CD4-positive, alpha-beta T cell (primary cell): Measurements from ENCODE around the gene MAN1A1. TPM values are rescaled to one million over a fixed set of nuclear protein-coding genes. Genes with fewer than 3 reads are reported as not detected.

ENCODE experiments used
- ATAC-seq: fragments of 200-7000 bp; cut with Tn5 transposase; one replicate; pipeline ENCODE4 v1.10.0; 2022; ENCODE audit warnings: mild to moderate bottlenecking; ENCODE audit not compliant: poor library complexity
- CTCF ChIA-PET: fragments of 350-600 bp; sonication (Branson Sonifier 250); formaldehyde crosslinking; loops from one replicate; lab custom pipeline; 2021; ENCODE audit warnings: antibody characterized with exemption, inconsistent platforms; lab: Charles Lee
- POLR2A ChIA-PET: fragments of 350-600 bp; sonication (Branson Sonifier 250); formaldehyde crosslinking; loops from one replicate; lab custom pipeline; 2021; ENCODE audit warnings: antibody characterized with exemption, inconsistent platforms; lab: Charles Lee
- DNase-seq, 14 experiments: peaks; one replicate each; pipeline ENCODE4 v3.0.0-alpha.2; 2013 to 2020; ENCODE audit warnings: mixed read lengths in 2 of 14
- H3K27ac ChIP-seq, 2 donors: one replicate each; pipeline versions ENCODE4 v1.5.1 to v1.7.0; 2013; ENCODE audit warnings: low read length in 2 of 2, low read depth in 1 of 2, mild to moderate bottlenecking in 1 of 2
- H3K27me3 ChIP-seq, 2 experiments: 1 replicate in 1 of 2; 2 replicates in 1 of 2; pipeline versions ENCODE4 v1.6.1 to v1.7.0; 2013; ENCODE audit warnings: low read length in 2 of 2, control low read depth in 1 of 2, mild to moderate bottlenecking in 1 of 2, moderate library complexity in 1 of 2; ENCODE audit not compliant: insufficient read depth in 2 of 2, control insufficient read depth in 1 of 2
- H3K36me3 ChIP-seq: one replicate; pipeline ENCODE4 v1.6.1; 2013; ENCODE audit warnings: low read length, control low read depth; ENCODE audit not compliant: insufficient read depth
- H3K4me1 ChIP-seq: one replicate; pipeline ENCODE4 v1.6.1; 2013; ENCODE audit warnings: low read length, control low read depth; ENCODE audit not compliant: insufficient read depth
- H3K4me3 ChIP-seq: one replicate; pipeline ENCODE4 v1.5.1; 2013; ENCODE audit warnings: mild to moderate bottlenecking, low read length, moderate library complexity
- H3K9me3 ChIP-seq, 2 experiments: 1 replicate in 1 of 2; 2 replicates in 1 of 2; pipeline versions ENCODE4 v1.6.1 to v1.7.0; 2013; ENCODE audit warnings: low read length in 2 of 2, mild to moderate bottlenecking in 2 of 2, control low read depth in 1 of 2, moderate library complexity in 1 of 2; ENCODE audit not compliant: control insufficient read depth in 1 of 2, insufficient read depth in 1 of 2
- H3K27ac Mint-ChIP-seq: one replicate; pipeline ENCODE4 v1.8.0; 2020; ENCODE audit warnings: mixed read lengths
- H3K27me3 Mint-ChIP-seq: one replicate; pipeline ENCODE4 v1.8.0; 2021; ENCODE audit warnings: mixed read lengths
- H3K36me3 Mint-ChIP-seq: one replicate; pipeline ENCODE4 v1.8.0; 2021; ENCODE audit warnings: low read depth, mixed read lengths
- H3K4me1 Mint-ChIP-seq: one replicate; pipeline ENCODE4 v1.8.0; 2021; ENCODE audit warnings: low read depth, mixed read lengths
- H3K4me3 Mint-ChIP-seq: one replicate; pipeline ENCODE4 v1.8.0; 2020; ENCODE audit warnings: mild to moderate bottlenecking, mixed read lengths
- H3K9me3 Mint-ChIP-seq: one replicate; pipeline ENCODE4 v1.8.0; 2020; ENCODE audit warnings: mixed read lengths
- intact Hi-C, 2 experiments: fragments of 100-400 bp; cut with DNase I in 1 of 2; cut with micrococcal nuclease in 1 of 2; formaldehyde crosslinking; loops; one replicate each; pipeline versions ENCODE4 v1.15.1 to v1.9.0; 2023 to 2025; cut with DNase I, micrococcal nuclease
- total RNA-seq, 174 experiments: library from RNA in 2 of 174; stranded (reverse) in 2 of 174; gene quantifications; one replicate each; pipeline ENCODE4 v1.2.3 and lab custom pipeline; 2021 to 2026
- TF ChIP-seq, protein P1 (sequence below): fragments of 200-600 bp; IDR thresholded peaks from one replicate; pipeline ENCODE4 v1.8.0; 2022; ENCODE audit warnings: antibody characterized with exemption, mild to moderate bottlenecking

Gene MAN1A1
- total RNA-seq, 2 experiments from 2014 or later = 4.5 to 4.9 TPM

DNA sequence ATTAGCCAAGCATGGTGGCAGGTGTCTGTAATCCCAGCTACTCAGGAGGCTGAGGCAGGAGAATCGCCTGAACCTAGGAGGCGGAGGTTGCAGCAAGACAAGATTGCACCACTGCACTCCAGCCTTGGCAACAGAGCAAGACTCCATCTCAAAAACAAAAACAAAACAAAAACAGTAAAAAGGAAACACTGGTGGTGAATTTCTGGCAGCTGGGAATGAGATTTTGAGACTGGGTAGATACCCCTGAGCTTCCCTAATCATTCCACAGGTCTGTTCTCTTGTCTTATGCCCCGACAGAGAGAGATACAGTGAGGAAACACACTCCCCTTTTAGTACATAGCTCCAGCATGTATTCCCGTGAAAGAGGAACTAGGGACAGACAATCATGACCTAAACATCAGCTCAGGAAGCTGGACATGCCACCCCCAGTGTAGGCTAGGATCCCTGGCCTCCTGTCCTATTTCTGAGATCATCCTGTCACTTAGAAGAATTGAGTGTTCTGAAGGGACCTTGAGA, 9.6 kb downstream of the MAN1A1 start:
- intact Hi-C loops = loop anchor here (5.0 to 10.0 kb wide), 5 partner anchors 405 to 1995 kb away; partner anchors contain the start of genes MCM9 (in 1 of the 2), NUS1 (in 1 of the 2) and TBC1D32 (in 1 of the 2)
- ATAC-seq = no peak
- ChIA-PET CTCF (interaction anchor here (0.6 to 1.2 kb wide), 2 partner anchors 10 to 810 kb away, joined by 3 to 4 read pairs; no protein-coding TSS in a partner anchor), POLR2A (no interaction called here)
- Mint-ChIP-seq H3K36me3 (no peaks in the 10 kb centered on the region), H3K9me3 (no peaks in the 10 kb centered on the region), H3K4me1 (peaks cover 37% of the 10 kb centered on the region), H3K27ac (peak overlapping the region; percentile 37), H3K27me3 (no peaks in the 10 kb centered on the region), H3K4me3 (no peak overlapping the region)
- Histone ChIP-seq H3K4me1 (peaks cover 15% of the 10 kb centered on the region), H3K4me3 (no peak overlapping the region), H3K36me3 (no peaks in the 10 kb centered on the region), H3K27ac (no peak overlapping the region), H3K9me3 (no peaks in the 10 kb centered on the region), H3K27me3 (no peaks in the 10 kb centered on the region)
- TF ChIP-seq, protein P1, sequence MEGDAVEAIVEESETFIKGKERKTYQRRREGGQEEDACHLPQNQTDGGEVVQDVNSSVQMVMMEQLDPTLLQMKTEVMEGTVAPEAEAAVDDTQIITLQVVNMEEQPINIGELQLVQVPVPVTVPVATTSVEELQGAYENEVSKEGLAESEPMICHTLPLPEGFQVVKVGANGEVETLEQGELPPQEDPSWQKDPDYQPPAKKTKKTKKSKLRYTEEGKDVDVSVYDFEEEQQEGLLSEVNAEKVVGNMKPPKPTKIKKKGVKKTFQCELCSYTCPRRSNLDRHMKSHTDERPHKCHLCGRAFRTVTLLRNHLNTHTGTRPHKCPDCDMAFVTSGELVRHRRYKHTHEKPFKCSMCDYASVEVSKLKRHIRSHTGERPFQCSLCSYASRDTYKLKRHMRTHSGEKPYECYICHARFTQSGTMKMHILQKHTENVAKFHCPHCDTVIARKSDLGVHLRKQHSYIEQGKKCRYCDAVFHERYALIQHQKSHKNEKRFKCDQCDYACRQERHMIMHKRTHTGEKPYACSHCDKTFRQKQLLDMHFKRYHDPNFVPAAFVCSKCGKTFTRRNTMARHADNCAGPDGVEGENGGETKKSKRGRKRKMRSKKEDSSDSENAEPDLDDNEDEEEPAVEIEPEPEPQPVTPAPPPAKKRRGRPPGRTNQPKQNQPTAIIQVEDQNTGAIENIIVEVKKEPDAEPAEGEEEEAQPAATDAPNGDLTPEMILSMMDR = no peak
- peak in 1 of 14 experiments; percentile 22 for DNase-seq

DNA sequence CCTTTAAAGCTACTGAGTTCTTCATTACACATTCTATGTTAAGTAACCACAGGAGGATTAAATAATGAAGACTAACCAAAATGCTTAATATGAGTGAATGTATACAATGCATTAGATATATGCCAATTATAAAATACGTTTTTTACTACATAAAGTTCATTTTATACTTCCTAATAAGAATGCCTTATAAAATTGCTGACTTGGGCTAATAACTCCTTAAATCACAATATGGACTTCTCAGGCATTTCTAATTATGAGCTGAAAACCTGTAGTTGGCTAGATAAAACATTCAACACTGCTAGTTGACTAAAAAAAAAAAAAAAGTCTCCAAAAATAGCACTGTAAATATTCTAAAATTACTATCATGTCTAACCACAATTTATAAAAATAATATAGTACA, 11.8 kb downstream of the MAN1A1 start:
- no peaks in the 10 kb centered on the region for H3K27me3 ChIP-seq
- DNase-seq (no peak), ATAC-seq (no peak)
- H3K9me3 ChIP-seq = no peaks in the 10 kb centered on the region
- no peaks in the 10 kb centered on the region for H3K36me3 Mint-ChIP-seq
- intact Hi-C loops = loop anchor here (5.0 to 10.0 kb wide), 2 partner anchors 637 to 640 kb away; no protein-coding TSS in a partner anchor
- TF ChIP-seq, protein P1 = no peak
- H3K27ac Mint-ChIP-seq = no peak overlapping the region
- H3K9me3 Mint-ChIP-seq = no peaks in the 10 kb centered on the region
- H3K4me3 Mint-ChIP-seq = no peak overlapping the region
- H3K27ac ChIP-seq = no peak overlapping the region
- peaks cover 17% of the 10 kb centered on the region for H3K4me1 Mint-ChIP-seq
- no peaks in the 10 kb centered on the region for H3K36me3 ChIP-seq
- H3K4me1 ChIP-seq = peaks cover 12% of the 10 kb centered on the region
- CTCF ChIA-PET = interaction anchor here (2.8 kb wide), 1 partner anchor 9 kb away, joined by 9 read pairs; no protein-coding TSS in a partner anchor
- POLR2A ChIA-PET = interaction anchor here (4.5 kb wide), 1 partner anchor 10 kb away, joined by 19 read pairs; no protein-coding TSS in a partner anchor
- no peak overlapping the region for H3K4me3 ChIP-seq
- H3K27me3 Mint-ChIP-seq = no peaks in the 10 kb centered on the region

DNA sequence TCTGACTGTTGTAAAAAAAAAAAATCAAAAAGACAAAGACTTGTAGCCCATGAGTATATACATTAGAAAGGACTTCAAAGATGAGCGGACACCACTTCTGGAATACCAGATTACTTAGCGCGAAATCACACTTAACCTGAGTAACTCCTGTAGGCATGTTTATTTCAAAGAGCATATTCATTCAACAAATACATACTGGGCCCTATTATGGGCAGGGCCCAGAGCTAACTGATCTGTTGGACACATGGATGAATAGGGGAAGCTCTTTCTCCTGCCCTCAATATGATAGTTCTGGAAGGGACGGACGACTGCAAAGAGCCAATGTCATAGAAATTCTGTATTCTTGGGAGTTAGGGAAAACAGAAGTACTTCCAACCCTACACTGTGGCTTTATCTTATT, 12.3 kb downstream of the MAN1A1 start:
- H3K4me3 ChIP-seq = no peak overlapping the region
- TF ChIP-seq, protein P1 = no peak
- no peaks in the 10 kb centered on the region for H3K9me3 ChIP-seq
- ChIA-PET POLR2A (interaction anchor here (4.5 kb wide), 1 partner anchor 10 kb away, joined by 19 read pairs; no protein-coding TSS in a partner anchor), CTCF (interaction anchor here (2.8 kb wide), 1 partner anchor 10 kb away, joined by 9 read pairs; no protein-coding TSS in a partner anchor)
- no peaks in the 10 kb centered on the region for H3K27me3 Mint-ChIP-seq
- ATAC-seq (no peak), DNase-seq (no peak)
- H3K9me3 Mint-ChIP-seq = no peaks in the 10 kb centered on the region
- H3K27ac ChIP-seq = no peak overlapping the region
- no peaks in the 10 kb centered on the region for H3K27me3 ChIP-seq
- no peaks in the 10 kb centered on the region for H3K36me3 ChIP-seq
- intact Hi-C loops = loop anchor here (5.0 to 10.0 kb wide), 2 partner anchors 638 to 640 kb away; no protein-coding TSS in a partner anchor
- peaks cover 12% of the 10 kb centered on the region for H3K4me1 ChIP-seq
- H3K4me3 Mint-ChIP-seq = no peak overlapping the region
- no peak overlapping the region for H3K27ac Mint-ChIP-seq
- peaks cover 17% of the 10 kb centered on the region for H3K4me1 Mint-ChIP-seq
- no peaks in the 10 kb centered on the region for H3K36me3 Mint-ChIP-seq
